ENCODE results near the gene TAGLN. TPM values are rescaled to one million over a fixed set of nuclear protein-coding genes. Genes with fewer than 3 reads are reported as not detected.

TAGLN gene
- total RNA-seq, 1 experiment from 2014 or later = 71.5 TPM

DNA sequence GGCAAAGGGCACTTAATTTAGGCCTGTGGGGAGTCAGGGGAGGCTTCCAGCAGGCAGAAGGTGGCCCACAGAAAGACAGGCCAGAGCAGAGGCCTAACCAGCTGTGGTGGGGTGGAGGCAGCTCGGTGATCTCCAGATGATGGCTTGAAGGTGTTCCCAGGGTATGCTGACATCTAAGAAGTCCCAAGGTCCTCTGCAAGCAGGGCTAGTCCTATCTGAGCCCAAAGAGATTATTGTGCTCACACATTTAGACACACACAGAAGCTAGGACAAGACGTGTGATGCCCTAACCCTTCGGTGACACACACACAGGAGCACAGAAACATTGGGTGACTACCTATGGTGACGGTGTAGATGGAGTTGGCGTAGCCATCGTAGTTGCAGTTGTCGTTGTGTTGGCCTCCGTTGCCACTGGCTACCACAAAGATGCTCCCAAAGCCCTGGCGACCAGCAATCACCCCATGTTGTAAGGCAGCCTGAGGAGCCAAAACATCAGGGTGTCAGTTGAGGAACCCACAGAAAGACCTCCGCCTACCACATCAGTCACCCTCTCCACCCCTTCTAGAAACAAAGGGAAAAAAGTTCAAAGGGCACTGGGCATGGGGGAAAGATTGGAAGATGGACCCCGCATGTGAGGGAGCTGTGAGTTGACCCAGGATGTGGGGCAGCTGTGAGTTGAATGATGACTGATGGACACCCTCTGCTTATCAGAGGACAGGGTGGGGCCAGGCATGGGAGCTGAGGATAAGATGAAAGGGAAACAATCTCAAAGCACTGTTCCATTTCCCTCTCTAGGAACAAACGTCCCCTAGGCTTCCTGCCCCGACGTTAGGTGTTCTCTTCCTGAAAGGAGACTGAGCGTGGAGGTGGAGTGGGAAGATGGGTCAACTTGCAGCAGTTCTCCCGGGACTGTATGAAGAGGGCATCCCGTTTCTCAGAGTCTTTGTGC is 24.8 kb downstream of the TAGLN start:
- H3K4me1 Mint-ChIP-seq = peaks cover 3% of the 10 kb centered on the region; the same call in 1 of the 2 replicates
- CTCF ChIA-PET = interaction anchor here (6.2 kb wide), 1 partner anchor 45 kb away, joined by 68 read pairs; the partner anchor contains the start of gene SIDT2
- no peak for DNase-seq (ENCODE audit: low spot score)
- H3K9me3 Mint-ChIP-seq = no peaks in the 10 kb centered on the region
- no peak overlapping the region for H3K27ac Mint-ChIP-seq
- no peaks in the 10 kb centered on the region for H3K27me3 Mint-ChIP-seq (ENCODE audit: low read depth)
- H3K4me3 Mint-ChIP-seq = no peak overlapping the region
- peaks cover 8% of the 10 kb centered on the region; the same call in 1 of the 2 replicates for H3K36me3 Mint-ChIP-seq
- POLR2A ChIA-PET = no interaction called here
- TF ChIP-seq, protein P1, sequence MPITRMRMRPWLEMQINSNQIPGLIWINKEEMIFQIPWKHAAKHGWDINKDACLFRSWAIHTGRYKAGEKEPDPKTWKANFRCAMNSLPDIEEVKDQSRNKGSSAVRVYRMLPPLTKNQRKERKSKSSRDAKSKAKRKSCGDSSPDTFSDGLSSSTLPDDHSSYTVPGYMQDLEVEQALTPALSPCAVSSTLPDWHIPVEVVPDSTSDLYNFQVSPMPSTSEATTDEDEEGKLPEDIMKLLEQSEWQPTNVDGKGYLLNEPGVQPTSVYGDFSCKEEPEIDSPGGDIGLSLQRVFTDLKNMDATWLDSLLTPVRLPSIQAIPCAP (CRISPR knock-in tag; IDR thresholded peaks at IDR 0.05) = no peak
- TF ChIP-seq, protein P2, sequence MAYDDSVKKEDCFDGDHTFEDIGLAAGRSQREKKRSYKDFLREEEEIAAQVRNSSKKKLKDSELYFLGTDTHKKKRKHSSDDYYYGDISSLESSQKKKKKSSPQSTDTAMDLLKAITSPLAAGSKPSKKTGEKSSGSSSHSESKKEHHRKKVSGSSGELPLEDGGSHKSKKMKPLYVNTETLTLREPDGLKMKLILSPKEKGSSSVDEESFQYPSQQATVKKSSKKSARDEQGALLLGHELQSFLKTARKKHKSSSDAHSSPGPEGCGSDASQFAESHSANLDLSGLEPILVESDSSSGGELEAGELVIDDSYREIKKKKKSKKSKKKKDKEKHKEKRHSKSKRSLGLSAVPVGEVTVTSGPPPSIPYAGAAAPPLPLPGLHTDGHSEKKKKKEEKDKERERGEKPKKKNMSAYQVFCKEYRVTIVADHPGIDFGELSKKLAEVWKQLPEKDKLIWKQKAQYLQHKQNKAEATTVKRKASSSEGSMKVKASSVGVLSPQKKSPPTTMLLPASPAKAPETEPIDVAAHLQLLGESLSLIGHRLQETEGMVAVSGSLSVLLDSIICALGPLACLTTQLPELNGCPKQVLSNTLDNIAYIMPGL (CRISPR knock-in tag; IDR thresholded peaks at IDR 0.05) = no peak
- TF ChIP-seq, protein P3, sequence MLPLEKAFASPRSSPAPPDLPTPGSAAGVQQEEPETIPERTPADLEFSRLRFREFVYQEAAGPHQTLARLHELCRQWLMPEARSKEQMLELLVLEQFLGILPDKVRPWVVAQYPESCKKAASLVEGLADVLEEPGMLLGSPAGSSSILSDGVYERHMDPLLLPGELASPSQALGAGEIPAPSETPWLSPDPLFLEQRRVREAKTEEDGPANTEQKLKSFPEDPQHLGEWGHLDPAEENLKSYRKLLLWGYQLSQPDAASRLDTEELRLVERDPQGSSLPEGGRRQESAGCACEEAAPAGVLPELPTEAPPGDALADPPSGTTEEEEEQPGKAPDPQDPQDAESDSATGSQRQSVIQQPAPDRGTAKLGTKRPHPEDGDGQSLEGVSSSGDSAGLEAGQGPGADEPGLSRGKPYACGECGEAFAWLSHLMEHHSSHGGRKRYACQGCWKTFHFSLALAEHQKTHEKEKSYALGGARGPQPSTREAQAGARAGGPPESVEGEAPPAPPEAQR (CRISPR knock-in tag; IDR thresholded peaks at IDR 0.05) = no peak
- no peak for ATAC-seq

DNA sequence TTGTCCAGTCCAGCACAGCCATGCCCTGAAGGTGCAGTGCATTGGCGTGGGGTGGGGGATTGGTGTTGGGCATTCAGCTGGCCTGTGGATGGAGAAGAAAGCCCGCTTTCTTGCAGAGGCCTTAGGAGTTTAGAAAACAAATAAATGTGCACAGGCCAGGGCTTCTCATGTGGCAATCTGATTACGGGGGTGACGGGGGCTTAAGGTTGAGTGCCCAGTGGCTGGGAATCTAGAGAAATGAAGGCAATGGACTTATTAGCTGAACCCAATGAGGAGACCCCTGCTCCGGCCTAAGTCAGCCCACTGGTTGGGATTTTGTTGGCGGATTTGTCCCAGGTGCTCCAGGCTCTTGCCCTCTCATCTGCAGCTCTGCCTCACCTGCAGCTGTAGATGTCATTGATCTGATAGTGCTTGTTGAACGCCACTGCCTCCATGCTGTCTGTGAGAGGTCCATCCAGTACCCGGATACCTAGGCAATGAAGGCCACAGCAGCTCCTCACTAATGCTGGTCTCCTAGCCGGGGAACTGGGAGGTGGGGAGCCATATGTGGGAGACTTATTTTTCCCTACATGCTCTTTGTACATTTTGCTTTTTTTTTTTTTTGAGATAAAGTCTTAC is 26.5 kb downstream of the TAGLN start:
- TF ChIP-seq, protein P2 (CRISPR knock-in tag; IDR thresholded peaks at IDR 0.05) = no peak
- TF ChIP-seq, protein P4, sequence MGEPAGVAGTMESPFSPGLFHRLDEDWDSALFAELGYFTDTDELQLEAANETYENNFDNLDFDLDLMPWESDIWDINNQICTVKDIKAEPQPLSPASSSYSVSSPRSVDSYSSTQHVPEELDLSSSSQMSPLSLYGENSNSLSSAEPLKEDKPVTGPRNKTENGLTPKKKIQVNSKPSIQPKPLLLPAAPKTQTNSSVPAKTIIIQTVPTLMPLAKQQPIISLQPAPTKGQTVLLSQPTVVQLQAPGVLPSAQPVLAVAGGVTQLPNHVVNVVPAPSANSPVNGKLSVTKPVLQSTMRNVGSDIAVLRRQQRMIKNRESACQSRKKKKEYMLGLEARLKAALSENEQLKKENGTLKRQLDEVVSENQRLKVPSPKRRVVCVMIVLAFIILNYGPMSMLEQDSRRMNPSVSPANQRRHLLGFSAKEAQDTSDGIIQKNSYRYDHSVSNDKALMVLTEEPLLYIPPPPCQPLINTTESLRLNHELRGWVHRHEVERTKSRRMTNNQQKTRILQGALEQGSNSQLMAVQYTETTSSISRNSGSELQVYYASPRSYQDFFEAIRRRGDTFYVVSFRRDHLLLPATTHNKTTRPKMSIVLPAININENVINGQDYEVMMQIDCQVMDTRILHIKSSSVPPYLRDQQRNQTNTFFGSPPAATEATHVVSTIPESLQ (CRISPR knock-in tag; IDR thresholded peaks at IDR 0.05) = no peak
- TF ChIP-seq TEAD1 (CRISPR knock-in tag; IDR thresholded peaks at IDR 0.05) (no peak), ATF1 (CRISPR knock-in tag; IDR thresholded peaks at IDR 0.05) (no peak), SP1 (CRISPR knock-in tag; conservative IDR thresholded peaks at IDR 0.05) (no peak), RORB (CRISPR knock-in tag; IDR thresholded peaks at IDR 0.05) (no peak), SOX15 (CRISPR knock-in tag; IDR thresholded peaks at IDR 0.05) (no peak), ZBTB21 (CRISPR knock-in tag; IDR thresholded peaks at IDR 0.05; ENCODE audit: borderline replicate concordance) (no peak), OVOL2 (CRISPR knock-in tag; IDR thresholded peaks at IDR 0.05; ENCODE audit: borderline replicate concordance) (no peak), CBFB (CRISPR knock-in tag; IDR thresholded peaks at IDR 0.05; ENCODE audit: low read depth) (no peak), TCF7 (CRISPR knock-in tag; IDR thresholded peaks at IDR 0.05; ENCODE audit: low read depth) (no peak), NFE2L1 (CRISPR knock-in tag; IDR thresholded peaks at IDR 0.05) (no peak), SMAD4 (CRISPR knock-in tag; IDR thresholded peaks at IDR 0.05) (no peak), EMX1 (CRISPR knock-in tag; IDR thresholded peaks at IDR 0.05) (no peak)
- TF ChIP-seq, protein P5, sequence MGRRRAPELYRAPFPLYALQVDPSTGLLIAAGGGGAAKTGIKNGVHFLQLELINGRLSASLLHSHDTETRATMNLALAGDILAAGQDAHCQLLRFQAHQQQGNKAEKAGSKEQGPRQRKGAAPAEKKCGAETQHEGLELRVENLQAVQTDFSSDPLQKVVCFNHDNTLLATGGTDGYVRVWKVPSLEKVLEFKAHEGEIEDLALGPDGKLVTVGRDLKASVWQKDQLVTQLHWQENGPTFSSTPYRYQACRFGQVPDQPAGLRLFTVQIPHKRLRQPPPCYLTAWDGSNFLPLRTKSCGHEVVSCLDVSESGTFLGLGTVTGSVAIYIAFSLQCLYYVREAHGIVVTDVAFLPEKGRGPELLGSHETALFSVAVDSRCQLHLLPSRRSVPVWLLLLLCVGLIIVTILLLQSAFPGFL (CRISPR knock-in tag; IDR thresholded peaks at IDR 0.05; ENCODE audit: borderline replicate concordance) = no peak
- TF ChIP-seq, protein P6, sequence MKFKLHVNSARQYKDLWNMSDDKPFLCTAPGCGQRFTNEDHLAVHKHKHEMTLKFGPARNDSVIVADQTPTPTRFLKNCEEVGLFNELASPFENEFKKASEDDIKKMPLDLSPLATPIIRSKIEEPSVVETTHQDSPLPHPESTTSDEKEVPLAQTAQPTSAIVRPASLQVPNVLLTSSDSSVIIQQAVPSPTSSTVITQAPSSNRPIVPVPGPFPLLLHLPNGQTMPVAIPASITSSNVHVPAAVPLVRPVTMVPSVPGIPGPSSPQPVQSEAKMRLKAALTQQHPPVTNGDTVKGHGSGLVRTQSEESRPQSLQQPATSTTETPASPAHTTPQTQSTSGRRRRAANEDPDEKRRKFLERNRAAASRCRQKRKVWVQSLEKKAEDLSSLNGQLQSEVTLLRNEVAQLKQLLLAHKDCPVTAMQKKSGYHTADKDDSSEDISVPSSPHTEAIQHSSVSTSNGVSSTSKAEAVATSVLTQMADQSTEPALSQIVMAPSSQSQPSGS (CRISPR knock-in tag; IDR thresholded peaks at IDR 0.05; ENCODE audit: borderline replicate concordance, low read depth) = no peak
- Mint-ChIP-seq H3K4me1 (peaks cover 4% of the 10 kb centered on the region), H3K36me3 (peaks cover 5% of the 10 kb centered on the region; the same call in 1 of the 2 replicates), H3K27me3 (ENCODE audit: low read depth) (no peaks in the 10 kb centered on the region), H3K27ac (no peak overlapping the region), H3K4me3 (no peak overlapping the region), H3K9me3 (no peaks in the 10 kb centered on the region)
- CTCF ChIA-PET = interaction anchor here (0.6 to 6.2 kb wide), 12 partner anchors 10 to 102 kb away, joined by 3 to 68 read pairs (median 4); partner anchors contain the start of genes CEP164, PAFAH1B2, SIDT2 and TAGLN
- POLR2A ChIA-PET = interaction anchor here (1.5 kb wide), 1 partner anchor 48 kb away, joined by 4 read pairs; the partner anchor contains the start of gene SIDT2
- DNase-seq (ENCODE audit: low spot score) (no peak), ATAC-seq (no peak)

All from WTC11 (cell line).